SK-N-SH (cell line): Measurements from ENCODE around the gene COL28A1. TPM values are rescaled to one million over a fixed set of nuclear protein-coding genes. Genes with fewer than 3 reads are reported as not detected.

ENCODE experiments used
- CTCF ChIA-PET: fragments of 300-600, 350-600 bp; formaldehyde crosslinking; extraction: SDS; loops from one replicate; lab custom pipeline; 2021; lab: Yijun Ruan, JAX
- POLR2A ChIA-PET: fragments of 350-600 bp; sonication (Branson Sonifier 250); formaldehyde crosslinking; extraction: SDS; loops from one replicate; lab custom pipeline; 2020; ENCODE audit warnings: antibody characterized with exemption, inconsistent platforms; lab: Yijun Ruan, JAX
- DNase-seq: peaks from one replicate; pipeline ENCODE4 v3.0.0; 2012
- H2AFZ ChIP-seq: fragments of 200-600 bp; sonication (generic); 2 replicates; pipeline ENCODE4 v1.8.1; 2016; ENCODE audit warnings: antibody characterized with exemption, mild to moderate bottlenecking, low read depth
- H3F3A ChIP-seq: fragments of 200-600 bp; sonication (generic); replicated peaks from 2 replicates; pipeline ENCODE3; 2016; ENCODE audit warnings: antibody characterized with exemption, mild to moderate bottlenecking; ENCODE audit not compliant: insufficient read depth
- H3K27ac ChIP-seq, 2 experiments: fragments of 200-500 bp in 1 of 2; fragments of 200-600 bp in 1 of 2; sonication (Bioruptor generic) in 1 of 2; sonication (generic), shearing (Covaris generic) in 1 of 2; 2 replicates each; pipeline versions ENCODE4 v1.5.1 to v1.6.1; 2014 to 2016; ENCODE audit warnings: low read depth in 2 of 2, inconsistent platforms in 1 of 2, low read length in 1 of 2, mild to moderate bottlenecking in 1 of 2, mixed read lengths in 1 of 2
- H3K27me3 ChIP-seq: fragments of 200-600 bp; sonication (generic), shearing (Covaris generic); 2 replicates; pipeline ENCODE4 v1.6.1; 2016; ENCODE audit warnings: mixed run types; ENCODE audit not compliant: insufficient read depth
- H3K36me3 ChIP-seq, 2 experiments: fragments of 200-500 bp in 1 of 2; fragments of 200-600 bp in 1 of 2; sonication (Bioruptor generic) in 1 of 2; sonication (generic) in 1 of 2; replicated peaks in 1 of 2; 2 replicates each; pipeline versions ENCODE3 to v1.5.1; 2014 to 2016; ENCODE audit warnings: low read length in 1 of 2, mild to moderate bottlenecking in 1 of 2; ENCODE audit not compliant: insufficient read depth in 2 of 2, control insufficient read depth in 1 of 2
- H3K4me1 ChIP-seq, 2 experiments: fragments of 200-500 bp in 1 of 2; fragments of 200-600 bp in 1 of 2; sonication (Bioruptor generic) in 1 of 2; sonication (generic), shearing (Covaris generic) in 1 of 2; 2 replicates each; pipeline versions ENCODE4 v1.5.1 to v1.6.1; 2014 to 2016; ENCODE audit warnings: low read depth in 1 of 2, low read length in 1 of 2, mixed run types in 1 of 2; ENCODE audit not compliant: insufficient read depth in 2 of 2, control insufficient read depth in 1 of 2
- H3K4me2 ChIP-seq: fragments of 200-600 bp; sonication (generic), shearing (Covaris generic); 2 replicates; pipeline ENCODE4 v1.6.1; 2017; ENCODE audit warnings: mixed run types
- H3K4me3 ChIP-seq, 2 experiments: fragments of 200-500 bp in 1 of 2; fragments of 200-600 bp in 1 of 2; sonication (Bioruptor generic) in 1 of 2; sonication (generic), shearing (Covaris generic) in 1 of 2; 2 replicates each; pipeline versions ENCODE4 v1.5.1 to v1.8.1; 2014 to 2016; ENCODE audit warnings: low read depth in 2 of 2, inconsistent platforms in 1 of 2, low read length in 1 of 2, mild to moderate bottlenecking in 1 of 2, mixed read lengths in 1 of 2, moderate library complexity in 1 of 2
- H3K79me2 ChIP-seq: fragments of 200-600 bp; sonication (generic); 2 replicates; pipeline ENCODE4 v1.8.1; 2017; ENCODE audit warnings: mild to moderate bottlenecking; ENCODE audit not compliant: insufficient read depth
- H3K9ac ChIP-seq: fragments of 200-600 bp; sonication (generic); 2 replicates; pipeline ENCODE4 v1.6.1; 2017; ENCODE audit warnings: mixed run types
- H3K9me2 ChIP-seq: fragments of 200-600 bp; sonication (generic); 2 replicates; pipeline ENCODE4 v1.6.1; 2017; ENCODE audit warnings: mixed run types
- H3K9me3 ChIP-seq: fragments of 200-600 bp; sonication (generic); 2 replicates; pipeline ENCODE4 v1.6.1; 2017; ENCODE audit warnings: mixed run types, mild to moderate bottlenecking, moderate library complexity
- H4K20me1 ChIP-seq: fragments of 200-600 bp; sonication (generic); 2 replicates; pipeline ENCODE4 v1.6.1; 2017; ENCODE audit warnings: mild to moderate bottlenecking, mixed run types; ENCODE audit not compliant: insufficient read depth
- CTCF ChIP-seq: fragments of 200-600 bp; sonication (generic); IDR thresholded peaks from 2 replicates; pipeline ENCODE4 v1.6.1; 2017; ENCODE audit warnings: antibody characterized with exemption, mild to moderate bottlenecking, moderate library complexity
- EP300 ChIP-seq, 2 experiments: IDR thresholded peaks; 2 replicates each; pipeline versions ENCODE4 v1.4.0 to v1.6.1; 2012; ENCODE audit warnings: borderline replicate concordance in 1 of 2, low read depth in 1 of 2, low read length in 1 of 2
- FOSL2 ChIP-seq: IDR thresholded peaks from 2 replicates; pipeline ENCODE4 v1.4.0; 2012; ENCODE audit warnings: low read depth, mild to moderate bottlenecking, moderate library complexity, borderline replicate concordance
- FOXM1 ChIP-seq: IDR thresholded peaks from 2 replicates; pipeline ENCODE4 v1.4.0; 2012; ENCODE audit warnings: low read depth, mild to moderate bottlenecking
- GABPA ChIP-seq: IDR thresholded peaks from 2 replicates; pipeline ENCODE4 v1.4.0; 2012; ENCODE audit warnings: low read depth, mild to moderate bottlenecking
- GATA2 ChIP-seq: sonication (generic); formaldehyde crosslinking; IDR thresholded peaks from 2 replicates; pipeline ENCODE4 v1.5.0; 2020; ENCODE audit warnings: mild to moderate bottlenecking, missing genetic modification reagents
- JUND ChIP-seq: IDR thresholded peaks from 2 replicates; pipeline ENCODE4 v1.4.0; 2012
- MAX ChIP-seq: IDR thresholded peaks from 2 replicates; pipeline ENCODE4 v1.4.0; 2012; ENCODE audit warnings: low read depth
- MXI1 ChIP-seq: IDR thresholded peaks from 2 replicates; pipeline ENCODE4 v1.6.1; 2012; ENCODE audit warnings: mild to moderate bottlenecking, low read depth, low read length, improper control_type of control experiment
- NFIC ChIP-seq: IDR thresholded peaks from 2 replicates; pipeline ENCODE4 v1.4.0; 2012; ENCODE audit warnings: borderline replicate concordance
- NRF1 ChIP-seq: IDR thresholded peaks from 2 replicates; pipeline ENCODE4 v1.6.1; 2012; ENCODE audit warnings: low read depth, mild to moderate bottlenecking, low read length
- RAD21 ChIP-seq: IDR thresholded peaks from 2 replicates; pipeline ENCODE4 v1.6.1; 2012; ENCODE audit warnings: mild to moderate bottlenecking, low read length
- RCOR1 ChIP-seq: fragments of 150-350 bp; IDR thresholded peaks from 2 replicates; pipeline ENCODE4 v1.6.1; 2017; ENCODE audit warnings: antibody characterized with exemption, low read length
- RXRA ChIP-seq: IDR thresholded peaks from 2 replicates; pipeline ENCODE4 v1.4.0; 2012; ENCODE audit warnings: low read depth, mild to moderate bottlenecking, borderline replicate concordance
- SMC3 ChIP-seq: IDR thresholded peaks from 2 replicates; pipeline ENCODE4 v1.6.1; 2012; ENCODE audit warnings: low read depth, low read length, improper control_type of control experiment
- TEAD4 ChIP-seq: IDR thresholded peaks from 2 replicates; pipeline ENCODE4 v1.4.0; 2012; ENCODE audit warnings: mild to moderate bottlenecking, borderline replicate concordance; ENCODE audit not compliant: insufficient read depth
- YY1 ChIP-seq: IDR thresholded peaks from 2 replicates; pipeline ENCODE4 v1.4.0; 2012; ENCODE audit warnings: low read depth, mild to moderate bottlenecking
- WGBS: methylation state at CpG from one replicate; pipeline ENCODE4 v1.1.6; 2017; ENCODE audit warnings: low lambda C conversion rate; 5-methylcytosine and 5-hydroxymethylcytosine counted together
- polyA plus RNA-seq, 3 experiments: library from polyadenylated mRNA; depleted of rRNA; stranded (reverse); fragments of >200 nt; gene quantifications; 2 replicates each; pipeline ENCODE4 v1.2.3, GENCODE V29; 2012
- TF ChIP-seq, protein P1 (sequence below): IDR thresholded peaks from 2 replicates; pipeline ENCODE4 v1.6.1; 2012; ENCODE audit warnings: mild to moderate bottlenecking, low read depth, low read length, moderate library complexity
- TF ChIP-seq, protein P2 (sequence below): IDR thresholded peaks from 2 replicates; pipeline ENCODE4; 2012

Gene COL28A1
- polyA plus RNA-seq, 1 of the 3 experiments (the other 2 are of a cell fraction) = not detected

- TF ChIP-seq RXRA (no peak), CTCF (no peak), FOSL2 (no peak), MXI1 (no peak), YY1 (no peak)
- Histone ChIP-seq H3K4me1 (peaks cover 0 to 9% of the 10 kb centered on the region in 2 experiments; a peak in 2 of 4 replicates), H3K79me2 (no peaks in the 10 kb centered on the region), H3K4me3 (no peak overlapping the region), H3K9me3 (no peaks in the 10 kb centered on the region), H2AFZ (no peak overlapping the region), H4K20me1 (no peaks in the 10 kb centered on the region), H3K9ac (no peak overlapping the region), H3K36me3 (no peaks in the 10 kb centered on the region), H3K9me2 (no peaks in the 10 kb centered on the region), H3K27ac (no peak overlapping the region), H3K4me2 (no peak overlapping the region), H3K27me3 (no peaks in the 10 kb centered on the region), H3F3A (no peaks in the 10 kb centered on the region)
- 31% methylated on average over 3 of the region's 3 CpGs for WGBS
- ChIA-PET CTCF (no interaction called here), POLR2A (no interaction called here)
- DNase-seq = no peak
Observed at GRCh38 chr7:7335909-7336308, 199.8 kb downstream of the COL28A1 start.

DNA sequence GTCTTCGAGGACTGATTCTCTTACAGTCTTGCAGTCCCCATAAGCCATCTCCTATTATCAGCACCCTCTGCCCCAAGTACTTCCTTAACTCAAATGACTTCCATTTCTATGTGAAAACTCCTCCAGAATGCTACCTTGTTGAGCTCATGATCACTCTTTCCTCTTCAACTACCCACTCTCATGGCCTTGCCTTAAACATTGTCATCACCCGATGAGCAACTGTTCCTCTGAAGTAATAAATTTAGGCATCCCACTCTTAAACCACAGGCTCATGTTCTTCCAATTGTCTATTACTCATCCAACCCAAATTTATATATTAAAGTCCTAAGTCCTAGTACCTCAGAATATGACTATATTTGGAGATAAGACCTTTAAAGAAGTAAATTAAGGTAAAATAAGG lies 200.5 kb downstream of the COL28A1 start:
- H3K9me2 ChIP-seq = no peaks in the 10 kb centered on the region
- peaks cover 0 to 14% of the 10 kb centered on the region in 2 experiments; a peak in 2 of 4 replicates for H3K4me1 ChIP-seq
- H2AFZ ChIP-seq = no peak overlapping the region
- no peak for DNase-seq
- ChIA-PET CTCF (interaction anchor here (1.0 kb wide), 1 partner anchor 14 kb away, joined by 3 read pairs; no protein-coding TSS in a partner anchor), POLR2A (no interaction called here)
- no peak overlapping the region for H3K4me3 ChIP-seq
- no peak overlapping the region for H3K4me2 ChIP-seq
- no peaks in the 10 kb centered on the region for H3K9me3 ChIP-seq
- no peaks in the 10 kb centered on the region for H3K79me2 ChIP-seq
- 47% methylated on average over 2 of the region's 2 CpGs for WGBS
- H3K27ac ChIP-seq = no peak overlapping the region
- H3F3A ChIP-seq = no peaks in the 10 kb centered on the region
- H3K27me3 ChIP-seq = no peaks in the 10 kb centered on the region
- no peak for TF ChIP-seq RAD21
- TF ChIP-seq, protein P1, sequence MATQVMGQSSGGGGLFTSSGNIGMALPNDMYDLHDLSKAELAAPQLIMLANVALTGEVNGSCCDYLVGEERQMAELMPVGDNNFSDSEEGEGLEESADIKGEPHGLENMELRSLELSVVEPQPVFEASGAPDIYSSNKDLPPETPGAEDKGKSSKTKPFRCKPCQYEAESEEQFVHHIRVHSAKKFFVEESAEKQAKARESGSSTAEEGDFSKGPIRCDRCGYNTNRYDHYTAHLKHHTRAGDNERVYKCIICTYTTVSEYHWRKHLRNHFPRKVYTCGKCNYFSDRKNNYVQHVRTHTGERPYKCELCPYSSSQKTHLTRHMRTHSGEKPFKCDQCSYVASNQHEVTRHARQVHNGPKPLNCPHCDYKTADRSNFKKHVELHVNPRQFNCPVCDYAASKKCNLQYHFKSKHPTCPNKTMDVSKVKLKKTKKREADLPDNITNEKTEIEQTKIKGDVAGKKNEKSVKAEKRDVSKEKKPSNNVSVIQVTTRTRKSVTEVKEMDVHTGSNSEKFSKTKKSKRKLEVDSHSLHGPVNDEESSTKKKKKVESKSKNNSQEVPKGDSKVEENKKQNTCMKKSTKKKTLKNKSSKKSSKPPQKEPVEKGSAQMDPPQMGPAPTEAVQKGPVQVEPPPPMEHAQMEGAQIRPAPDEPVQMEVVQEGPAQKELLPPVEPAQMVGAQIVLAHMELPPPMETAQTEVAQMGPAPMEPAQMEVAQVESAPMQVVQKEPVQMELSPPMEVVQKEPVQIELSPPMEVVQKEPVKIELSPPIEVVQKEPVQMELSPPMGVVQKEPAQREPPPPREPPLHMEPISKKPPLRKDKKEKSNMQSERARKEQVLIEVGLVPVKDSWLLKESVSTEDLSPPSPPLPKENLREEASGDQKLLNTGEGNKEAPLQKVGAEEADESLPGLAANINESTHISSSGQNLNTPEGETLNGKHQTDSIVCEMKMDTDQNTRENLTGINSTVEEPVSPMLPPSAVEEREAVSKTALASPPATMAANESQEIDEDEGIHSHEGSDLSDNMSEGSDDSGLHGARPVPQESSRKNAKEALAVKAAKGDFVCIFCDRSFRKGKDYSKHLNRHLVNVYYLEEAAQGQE = no peak
- TF ChIP-seq TEAD4 = no peak
- TF ChIP-seq GABPA = no peak
- no peak for TF ChIP-seq MXI1
- no peak for TF ChIP-seq NRF1
- no peak for TF ChIP-seq NFIC
- TF ChIP-seq EP300 (IDR thresholded peaks at IDR 0.05; ENCODE audit: borderline replicate concordance in 1 of 2, low read depth in 1 of 2, low read length in 1 of 2) = no peak
- no peak for TF ChIP-seq SMC3
- TF ChIP-seq FOXM1 = no peak
- no peak for TF ChIP-seq GATA2 (CRISPR knock-in tag)
- TF ChIP-seq RXRA = no peak
- no peak for TF ChIP-seq RCOR1
- TF ChIP-seq, protein P2, sequence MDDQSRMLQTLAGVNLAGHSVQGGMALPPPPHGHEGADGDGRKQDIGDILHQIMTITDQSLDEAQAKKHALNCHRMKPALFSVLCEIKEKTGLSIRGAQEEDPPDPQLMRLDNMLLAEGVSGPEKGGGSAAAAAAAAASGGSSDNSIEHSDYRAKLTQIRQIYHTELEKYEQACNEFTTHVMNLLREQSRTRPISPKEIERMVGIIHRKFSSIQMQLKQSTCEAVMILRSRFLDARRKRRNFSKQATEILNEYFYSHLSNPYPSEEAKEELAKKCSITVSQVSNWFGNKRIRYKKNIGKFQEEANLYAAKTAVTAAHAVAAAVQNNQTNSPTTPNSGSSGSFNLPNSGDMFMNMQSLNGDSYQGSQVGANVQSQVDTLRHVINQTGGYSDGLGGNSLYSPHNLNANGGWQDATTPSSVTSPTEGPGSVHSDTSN = no peak
- no peak for TF ChIP-seq JUND
- TF ChIP-seq MAX = no peak
- TF ChIP-seq, all 33 proteins: peak for 0
- Histone ChIP-seq H3K36me3 (no peaks in the 10 kb centered on the region), H3K9ac (no peak overlapping the region), H4K20me1 (no peaks in the 10 kb centered on the region)
